H1 (cell line): Measurements from ENCODE around the gene TMED10.

Experiments
- EZH2 ChIP-seq: fragments of 200-600 bp; sonication (generic); IDR thresholded peaks from 2 replicates; pipeline ENCODE4 v1.7.1; 2012; ENCODE audit warnings: low read depth, mild to moderate bottlenecking, moderate library complexity, low read length, inconsistent platforms; ENCODE audit not compliant: severe bottlenecking
- GABPA ChIP-seq: IDR thresholded peaks from 2 replicates; pipeline ENCODE4 v1.6.1; 2011; ENCODE audit warnings: mild to moderate bottlenecking, low read length, moderate library complexity, borderline replicate concordance; ENCODE audit not compliant: insufficient read depth
- POLR2A ChIP-seq, 2 experiments: IDR thresholded peaks; 1 replicate in 1 of 2; 2 replicates in 1 of 2; pipeline ENCODE4 v1.6.1; 2011; ENCODE audit warnings: low read depth in 2 of 2, low read length in 2 of 2, mild to moderate bottlenecking in 2 of 2; ENCODE audit errors: control extremely low read depth in 1 of 2
- RAD21 ChIP-seq, 2 experiments: IDR thresholded peaks in 1 of 2; conservative IDR thresholded peaks in 1 of 2; 2 replicates each; pipeline ENCODE4 v1.6.1; 2011; ENCODE audit warnings: low read depth in 2 of 2, low read length in 2 of 2, improper control_type of control experiment in 1 of 2, inconsistent platforms in 1 of 2, mild to moderate bottlenecking in 1 of 2, moderate library complexity in 1 of 2
- TAF1 ChIP-seq: IDR thresholded peaks from 2 replicates; pipeline ENCODE4 v1.6.1; 2011; ENCODE audit warnings: mild to moderate bottlenecking, low read depth, low read length
- ZNF274 ChIP-seq: IDR thresholded peaks from 2 replicates; pipeline ENCODE4 v1.7.0; 2012; ENCODE audit warnings: low read length, borderline replicate concordance; ENCODE audit errors: extremely low read depth
- TF ChIP-seq, protein P1 (sequence below): IDR thresholded peaks from 2 replicates; pipeline ENCODE4 v1.6.1; 2011; ENCODE audit warnings: low read length, improper control_type of control experiment

DNA sequence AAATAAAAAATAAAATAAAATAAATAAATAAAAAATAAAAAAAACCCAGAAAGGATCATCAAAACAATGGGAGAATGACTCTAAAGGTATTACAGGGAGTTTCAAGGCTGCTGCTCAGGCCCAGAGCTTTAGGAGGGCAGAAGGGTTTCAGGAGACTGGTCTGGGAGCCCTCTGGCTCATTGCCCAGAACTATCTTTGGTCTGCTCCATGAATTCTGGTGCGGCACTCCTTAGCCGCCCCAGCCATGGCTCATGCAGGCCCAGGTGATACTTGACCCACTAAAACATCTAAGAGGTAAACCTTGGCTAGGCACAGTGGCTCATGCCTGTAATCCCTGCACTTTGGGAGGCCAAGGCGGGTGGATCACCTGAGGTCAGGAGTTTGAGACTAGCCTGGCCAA, 14.7 kb upstream of the TMED10 start:
- no peak for TF ChIP-seq ZNF274
- no peak for TF ChIP-seq TAF1
- TF ChIP-seq POLR2A (IDR thresholded peaks at IDR 0.05; ENCODE audit: control extremely low read depth in 1 of 2, low read depth in 2 of 2, low read length in 2 of 2), result no peak
- TF ChIP-seq GABPA, result no peak
- TF ChIP-seq, protein P1, sequence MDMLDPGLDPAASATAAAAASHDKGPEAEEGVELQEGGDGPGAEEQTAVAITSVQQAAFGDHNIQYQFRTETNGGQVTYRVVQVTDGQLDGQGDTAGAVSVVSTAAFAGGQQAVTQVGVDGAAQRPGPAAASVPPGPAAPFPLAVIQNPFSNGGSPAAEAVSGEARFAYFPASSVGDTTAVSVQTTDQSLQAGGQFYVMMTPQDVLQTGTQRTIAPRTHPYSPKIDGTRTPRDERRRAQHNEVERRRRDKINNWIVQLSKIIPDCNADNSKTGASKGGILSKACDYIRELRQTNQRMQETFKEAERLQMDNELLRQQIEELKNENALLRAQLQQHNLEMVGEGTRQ, result no peak
- TF ChIP-seq EZH2, result no peak
- no peak for TF ChIP-seq RAD21 (IDR thresholded peaks at IDR 0.05 in 1 of 2, conservative IDR thresholded peaks at IDR 0.05 in 1 of 2; ENCODE audit: low read depth in 2 of 2, low read length in 2 of 2)
